ENCODE data around the gene LAMC2.
"Not testable (repeated sequence)": the region's sequence is repeated elsewhere in the genome, so short reads cannot be mapped to it uniquely, and the experiment has no call there.

The LAMC2 gene

DNA sequence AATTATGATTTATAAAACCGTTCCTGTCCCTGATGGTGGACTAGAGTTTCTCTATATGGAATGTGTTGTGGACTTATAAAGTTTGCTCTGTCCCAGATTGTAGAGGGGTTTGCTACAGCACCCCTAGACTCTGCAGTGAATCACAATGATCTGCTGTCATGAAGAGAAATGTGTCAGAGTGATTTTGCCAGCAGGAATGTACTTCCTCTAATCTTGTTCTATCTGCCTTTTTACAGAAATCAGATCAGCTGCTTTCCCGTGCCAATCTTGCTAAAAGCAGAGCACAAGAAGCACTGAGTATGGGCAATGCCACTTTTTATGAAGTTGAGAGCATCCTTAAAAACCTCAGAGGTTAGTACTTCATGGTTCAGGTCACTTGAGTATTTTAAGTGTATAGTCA lies 52.0 kb downstream of the LAMC2 start:
- DNase-seq (ENCODE audit: low read depth in 2 of 2): no peak

DNA sequence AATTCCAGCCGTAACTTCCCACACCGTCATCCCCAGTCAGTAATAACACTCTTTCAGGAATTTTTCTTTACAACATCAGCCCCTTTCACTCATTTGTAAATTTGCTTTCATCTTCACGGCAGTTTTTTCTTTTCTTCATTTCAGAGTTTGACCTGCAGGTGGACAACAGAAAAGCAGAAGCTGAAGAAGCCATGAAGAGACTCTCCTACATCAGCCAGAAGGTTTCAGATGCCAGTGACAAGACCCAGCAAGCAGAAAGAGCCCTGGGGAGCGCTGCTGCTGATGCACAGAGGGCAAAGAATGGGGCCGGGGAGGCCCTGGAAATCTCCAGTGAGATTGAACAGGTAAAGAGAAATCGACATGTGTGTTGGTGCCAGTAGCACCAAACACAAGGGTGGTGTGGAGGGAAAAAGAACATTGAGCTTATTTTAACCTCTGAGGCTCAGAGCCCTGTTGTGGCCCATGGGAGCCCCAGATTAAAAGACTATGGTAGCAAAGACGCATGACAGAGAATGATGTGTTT lies 53.2 kb downstream of the LAMC2 start:
- no peak for DNase-seq (ENCODE audit: low read depth in 2 of 2)

DNA sequence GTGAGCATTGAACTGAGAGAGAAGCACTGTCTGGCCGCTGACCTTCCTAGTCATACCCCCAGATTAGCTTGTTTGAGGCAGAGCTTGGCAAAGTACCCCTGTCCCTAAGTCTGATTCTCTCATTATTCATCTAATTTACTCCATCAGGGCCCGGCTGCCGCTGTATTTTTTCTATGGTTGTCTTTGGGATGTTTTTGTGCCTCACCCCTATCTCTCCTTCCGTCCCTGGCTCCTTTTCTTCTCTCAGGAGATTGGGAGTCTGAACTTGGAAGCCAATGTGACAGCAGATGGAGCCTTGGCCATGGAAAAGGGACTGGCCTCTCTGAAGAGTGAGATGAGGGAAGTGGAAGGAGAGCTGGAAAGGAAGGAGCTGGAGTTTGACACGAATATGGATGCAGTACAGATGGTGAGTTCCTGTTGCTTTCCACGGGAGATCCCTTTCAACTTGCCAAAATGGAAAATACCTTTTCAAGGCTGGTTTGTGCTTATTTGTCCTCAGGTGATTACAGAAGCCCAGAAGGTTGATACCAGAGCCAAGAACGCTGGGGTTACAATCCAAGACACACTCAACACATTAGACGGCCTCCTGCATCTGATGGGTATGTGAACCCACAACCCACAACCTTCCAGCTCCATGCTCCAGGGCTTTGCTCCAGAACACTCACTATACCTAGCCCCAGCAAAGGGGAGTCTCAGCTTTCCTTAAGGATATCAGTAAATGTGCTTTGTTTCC lies 53.9 kb downstream of the LAMC2 start:
- DNase-seq (ENCODE audit: low read depth in 2 of 2): no peak

DNA sequence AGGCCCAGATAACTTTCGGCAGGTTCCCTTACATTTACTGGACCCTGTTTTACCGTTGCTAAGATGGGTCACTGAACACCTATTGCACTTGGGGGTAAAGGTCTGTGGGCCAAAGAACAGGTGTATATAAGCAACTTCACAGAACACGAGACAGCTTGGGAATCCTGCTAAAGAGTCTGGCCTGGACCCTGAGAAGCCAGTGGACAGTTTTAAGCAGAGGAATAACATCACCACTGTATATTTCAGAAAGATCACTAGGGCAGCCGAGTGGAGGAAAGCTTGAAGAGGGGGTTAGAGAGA lies 54.4 kb downstream of the LAMC2 start:
- no peak for DNase-seq (ENCODE audit: low read depth in 2 of 2)

DNA sequence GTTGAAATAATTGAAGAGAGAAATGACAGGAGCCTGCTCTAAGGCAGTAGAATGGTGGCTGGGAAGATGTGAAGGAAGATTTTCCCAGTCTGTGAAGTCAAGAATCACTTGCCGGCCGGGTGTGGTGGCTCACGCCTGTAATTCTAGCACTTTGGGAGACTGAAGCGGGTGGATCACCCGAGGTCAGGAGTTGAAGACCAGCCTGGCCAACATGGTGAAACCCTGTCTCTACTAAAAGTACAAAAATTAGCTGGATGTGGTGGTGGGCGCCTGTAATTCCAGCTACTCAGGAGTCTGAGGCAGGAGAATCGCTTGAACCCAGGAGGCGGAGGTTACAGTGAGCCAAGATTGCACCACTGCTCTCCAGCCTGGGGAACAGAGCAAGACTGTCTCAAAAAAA lies 54.8 kb downstream of the LAMC2 start:
- DNase-seq (ENCODE audit: low read depth in 2 of 2): not testable (repeated sequence)

DNA sequence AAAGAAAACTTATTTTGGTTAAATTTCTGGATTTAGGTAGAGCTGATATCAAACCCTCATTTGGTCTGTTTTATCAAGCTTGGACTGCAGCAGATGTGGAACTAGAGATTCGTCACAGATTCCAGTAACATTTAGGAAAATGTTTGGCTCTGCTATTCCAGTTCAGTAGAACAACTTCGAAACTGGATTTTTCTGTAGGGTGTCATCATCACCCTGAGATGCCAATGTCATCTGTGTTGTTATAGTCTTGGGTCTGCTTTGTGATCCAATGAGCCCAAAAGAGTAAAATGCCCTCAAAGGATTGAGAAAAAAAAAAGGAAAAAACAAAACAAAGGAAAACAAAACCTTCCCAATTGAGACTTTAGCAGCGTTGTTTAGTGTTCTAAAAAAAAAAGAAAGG lies 55.4 kb downstream of the LAMC2 start:
- DNase-seq (ENCODE audit: low read depth in 2 of 2): no peak

DNA sequence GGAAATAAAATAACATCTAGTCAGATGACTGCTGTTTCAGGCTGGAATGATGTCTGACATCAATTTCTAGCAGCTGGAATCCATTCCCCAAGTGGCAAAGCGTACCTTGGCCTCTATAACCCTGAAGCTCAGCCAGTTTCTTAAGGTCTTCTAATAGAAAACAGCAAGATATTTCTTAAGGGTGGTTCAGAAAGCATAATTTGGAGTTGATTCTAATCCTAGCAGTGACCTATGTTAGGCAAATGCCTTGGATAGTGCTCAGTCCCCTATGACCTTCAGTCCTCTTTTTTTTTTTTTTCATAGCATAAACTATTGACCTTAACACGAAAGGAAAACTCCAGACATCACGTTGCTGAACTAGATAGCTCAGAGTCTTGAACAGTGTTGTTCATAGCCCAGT lies 56.5 kb downstream of the LAMC2 start:
- no peak for DNase-seq (ENCODE audit: low read depth in 2 of 2)

DNA sequence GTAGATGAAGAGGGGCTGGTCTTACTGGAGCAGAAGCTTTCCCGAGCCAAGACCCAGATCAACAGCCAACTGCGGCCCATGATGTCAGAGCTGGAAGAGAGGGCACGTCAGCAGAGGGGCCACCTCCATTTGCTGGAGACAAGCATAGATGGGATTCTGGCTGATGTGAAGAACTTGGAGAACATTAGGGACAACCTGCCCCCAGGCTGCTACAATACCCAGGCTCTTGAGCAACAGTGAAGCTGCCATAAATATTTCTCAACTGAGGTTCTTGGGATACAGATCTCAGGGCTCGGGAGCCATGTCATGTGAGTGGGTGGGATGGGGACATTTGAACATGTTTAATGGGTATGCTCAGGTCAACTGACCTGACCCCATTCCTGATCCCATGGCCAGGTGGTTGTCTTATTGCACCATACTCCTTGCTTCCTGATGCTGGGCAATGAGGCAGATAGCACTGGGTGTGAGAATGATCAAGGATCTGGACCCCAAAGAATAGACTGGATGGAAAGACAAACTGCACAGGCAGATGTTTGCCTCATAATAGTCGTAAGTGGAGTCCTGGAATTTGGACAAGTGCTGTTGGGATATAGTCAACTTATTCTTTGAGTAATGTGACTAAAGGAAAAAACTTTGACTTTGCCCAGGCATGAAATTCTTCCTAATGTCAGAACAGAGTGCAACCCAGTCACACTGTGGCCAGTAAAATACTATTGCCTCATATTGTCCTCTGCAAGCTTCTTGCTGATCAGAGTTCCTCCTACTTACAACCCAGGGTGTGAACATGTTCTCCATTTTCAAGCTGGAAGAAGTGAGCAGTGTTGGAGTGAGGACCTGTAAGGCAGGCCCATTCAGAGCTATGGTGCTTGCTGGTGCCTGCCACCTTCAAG lies 57.3 kb downstream of the LAMC2 start:
- no peak for DNase-seq (ENCODE audit: low read depth in 2 of 2)

DNA sequence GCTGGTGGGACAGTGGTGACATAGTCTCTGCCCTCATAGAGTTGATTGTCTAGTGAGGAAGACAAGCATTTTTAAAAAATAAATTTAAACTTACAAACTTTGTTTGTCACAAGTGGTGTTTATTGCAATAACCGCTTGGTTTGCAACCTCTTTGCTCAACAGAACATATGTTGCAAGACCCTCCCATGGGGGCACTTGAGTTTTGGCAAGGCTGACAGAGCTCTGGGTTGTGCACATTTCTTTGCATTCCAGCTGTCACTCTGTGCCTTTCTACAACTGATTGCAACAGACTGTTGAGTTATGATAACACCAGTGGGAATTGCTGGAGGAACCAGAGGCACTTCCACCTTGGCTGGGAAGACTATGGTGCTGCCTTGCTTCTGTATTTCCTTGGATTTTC lies 58.4 kb downstream of the LAMC2 start:
- no peak for DNase-seq (ENCODE audit: low read depth in 2 of 2)

DNA sequence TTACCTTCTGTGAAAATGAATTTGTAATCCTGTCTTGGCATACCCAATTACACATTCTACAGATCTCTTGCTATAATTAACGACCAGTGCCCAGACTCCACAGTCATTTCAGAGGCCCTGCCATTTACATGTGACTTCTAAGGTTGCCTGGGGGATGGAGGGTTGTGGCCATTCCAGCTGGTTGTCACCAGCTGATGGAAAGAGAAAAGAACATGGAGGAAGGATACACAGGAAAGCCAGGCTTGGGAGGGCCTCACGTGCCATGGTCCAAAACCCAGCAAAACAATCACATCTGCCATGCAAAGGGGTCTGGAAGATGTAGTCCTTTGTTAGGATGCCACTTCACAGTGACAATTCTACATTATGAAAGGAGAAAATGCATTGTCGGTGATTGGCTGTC lies 59.3 kb downstream of the LAMC2 start:
- DNase-seq (ENCODE audit: low read depth in 2 of 2): no peak

DNA sequence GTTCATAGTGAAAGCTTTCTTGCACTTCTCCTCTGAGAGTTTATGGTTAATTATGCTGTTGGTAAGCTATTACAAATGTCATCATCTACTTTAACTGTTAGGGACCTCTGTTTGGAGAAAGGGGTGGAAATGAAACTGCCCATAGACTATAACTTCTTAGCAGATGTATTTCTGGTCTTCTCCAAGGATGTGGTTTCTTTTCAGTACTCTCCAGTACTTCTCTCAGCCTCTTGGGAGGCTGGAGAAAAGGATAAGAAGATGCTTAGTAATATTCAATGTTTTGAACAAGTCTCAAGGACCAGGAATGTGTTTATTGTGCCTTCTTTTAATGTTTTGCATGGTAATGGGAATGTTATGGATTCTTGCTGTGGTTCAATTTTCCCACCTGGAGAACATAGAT lies 60.4 kb downstream of the LAMC2 start:
- no peak for DNase-seq (ENCODE audit: low read depth in 2 of 2)

DNA sequence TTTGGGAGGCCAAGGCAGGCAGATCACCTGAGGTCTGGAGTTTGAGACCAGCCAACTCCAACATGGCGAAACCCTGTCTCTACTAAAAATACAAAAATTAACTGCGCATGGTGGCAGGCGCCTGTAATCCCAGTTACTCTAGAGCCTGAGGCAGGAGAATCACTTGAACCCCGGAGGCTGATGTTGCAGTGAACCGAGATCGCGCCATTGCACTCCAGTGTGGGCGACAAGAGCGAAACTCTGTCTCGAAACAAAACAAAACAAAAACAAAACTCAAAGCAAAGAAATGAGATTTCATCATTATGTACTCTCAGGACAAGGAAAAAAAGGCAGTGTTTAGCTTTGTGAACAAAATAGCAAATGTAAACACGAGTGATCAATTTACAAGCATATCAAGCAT lies 61.0 kb downstream of the LAMC2 start:
- no peak for DNase-seq (ENCODE audit: low read depth in 2 of 2)

DNA sequence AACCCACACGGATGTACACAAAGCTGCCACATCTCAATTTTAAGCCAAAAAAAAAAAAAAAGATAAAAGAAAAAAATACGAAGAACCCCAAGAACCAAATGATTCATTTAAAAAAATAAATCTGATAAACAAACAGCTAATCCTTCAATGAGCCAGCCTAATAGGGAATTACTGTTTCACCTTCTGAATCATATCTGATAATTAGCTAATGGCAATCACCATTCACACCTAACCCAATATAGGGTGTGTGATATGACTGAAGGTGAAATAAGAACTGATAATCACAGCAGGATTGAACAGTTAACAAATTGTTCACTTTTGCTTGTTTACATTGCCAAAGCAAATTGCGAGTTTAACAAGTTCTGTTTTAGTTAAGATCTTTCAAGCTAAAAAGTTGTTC lies 61.4 kb downstream of the LAMC2 start:
- DNase-seq (ENCODE audit: low read depth in 2 of 2): no peak

DNA sequence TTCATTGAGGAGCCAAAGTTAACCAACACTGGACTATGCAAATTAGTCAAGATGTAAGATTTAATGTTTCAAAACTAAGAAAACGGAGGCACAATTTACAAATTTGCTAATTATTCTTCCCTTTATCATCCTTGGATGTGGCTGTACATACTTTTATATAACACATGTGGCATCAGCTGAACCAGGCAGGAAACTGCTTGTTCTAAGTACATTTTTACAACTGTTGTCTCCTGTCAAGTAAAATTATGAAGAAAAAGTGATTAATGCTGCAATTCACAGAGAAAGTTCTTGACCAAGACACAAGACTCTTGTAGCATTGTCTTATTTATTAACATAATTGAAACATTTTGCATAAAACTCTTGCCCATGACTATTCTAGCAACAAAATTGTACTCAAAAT lies 61.9 kb downstream of the LAMC2 start:
- DNase-seq (ENCODE audit: low read depth in 2 of 2): no peak

DNA sequence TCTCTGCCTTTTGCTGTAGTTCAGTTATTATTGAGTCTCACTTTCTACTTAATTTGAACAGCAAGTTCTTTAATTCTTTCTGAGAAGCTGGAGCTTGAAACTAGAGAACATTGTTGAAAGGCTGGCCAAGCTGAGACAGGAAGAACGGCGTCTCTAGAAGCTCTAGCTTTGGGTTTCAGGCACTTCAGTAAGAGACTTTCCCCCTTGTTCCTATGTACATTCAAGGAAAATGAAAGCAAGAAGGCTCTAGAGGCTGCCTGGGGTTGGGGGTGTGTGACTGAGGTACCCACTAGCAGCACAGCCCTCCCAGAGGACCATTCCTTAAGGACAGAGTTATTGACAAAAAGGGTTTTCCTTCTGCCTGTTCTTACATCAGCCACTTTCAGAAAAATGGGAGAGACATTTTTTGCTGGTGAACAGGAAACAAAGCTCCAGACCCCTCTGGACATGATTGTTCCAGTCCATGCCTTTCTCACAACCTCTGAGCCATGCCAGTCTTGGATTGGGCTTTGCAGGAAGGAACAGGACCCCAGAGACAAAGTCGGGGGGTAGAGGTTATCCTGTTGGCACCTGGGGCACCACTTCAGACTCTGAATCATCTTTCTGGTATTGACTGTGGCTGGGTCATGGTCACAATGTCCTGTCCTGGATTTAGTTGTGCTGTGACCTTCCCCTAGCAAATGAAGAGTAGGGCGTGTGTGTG lies 63.1 kb downstream of the LAMC2 start:
- DNase-seq (ENCODE audit: low read depth in 2 of 2): no peak

DNA sequence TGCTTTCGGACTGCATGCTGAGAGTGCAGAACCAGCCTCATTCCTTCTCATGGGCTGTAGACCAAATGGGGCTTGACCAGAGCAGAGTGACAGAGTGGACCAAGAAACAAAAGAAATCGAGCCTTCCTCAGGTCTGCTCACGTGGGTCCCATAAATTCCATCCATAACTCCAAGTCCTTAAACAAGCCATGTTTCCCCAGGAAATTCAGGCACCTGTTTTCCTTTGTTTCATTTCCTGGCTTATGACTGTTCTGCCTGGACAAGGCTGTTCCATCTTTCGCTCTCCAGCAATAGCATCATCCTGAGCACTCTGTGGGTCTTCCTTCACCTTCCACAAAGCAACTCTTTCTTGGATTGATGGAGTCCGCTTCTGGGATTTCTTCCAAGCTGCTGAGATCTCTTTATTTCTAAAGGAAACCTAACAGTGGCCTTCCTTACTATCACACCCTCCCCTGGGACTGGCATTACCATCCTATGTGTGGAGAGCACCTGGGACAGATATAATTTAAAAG lies 63.9 kb downstream of the LAMC2 start:
- no peak for DNase-seq (ENCODE audit: low read depth in 2 of 2)

DNA sequence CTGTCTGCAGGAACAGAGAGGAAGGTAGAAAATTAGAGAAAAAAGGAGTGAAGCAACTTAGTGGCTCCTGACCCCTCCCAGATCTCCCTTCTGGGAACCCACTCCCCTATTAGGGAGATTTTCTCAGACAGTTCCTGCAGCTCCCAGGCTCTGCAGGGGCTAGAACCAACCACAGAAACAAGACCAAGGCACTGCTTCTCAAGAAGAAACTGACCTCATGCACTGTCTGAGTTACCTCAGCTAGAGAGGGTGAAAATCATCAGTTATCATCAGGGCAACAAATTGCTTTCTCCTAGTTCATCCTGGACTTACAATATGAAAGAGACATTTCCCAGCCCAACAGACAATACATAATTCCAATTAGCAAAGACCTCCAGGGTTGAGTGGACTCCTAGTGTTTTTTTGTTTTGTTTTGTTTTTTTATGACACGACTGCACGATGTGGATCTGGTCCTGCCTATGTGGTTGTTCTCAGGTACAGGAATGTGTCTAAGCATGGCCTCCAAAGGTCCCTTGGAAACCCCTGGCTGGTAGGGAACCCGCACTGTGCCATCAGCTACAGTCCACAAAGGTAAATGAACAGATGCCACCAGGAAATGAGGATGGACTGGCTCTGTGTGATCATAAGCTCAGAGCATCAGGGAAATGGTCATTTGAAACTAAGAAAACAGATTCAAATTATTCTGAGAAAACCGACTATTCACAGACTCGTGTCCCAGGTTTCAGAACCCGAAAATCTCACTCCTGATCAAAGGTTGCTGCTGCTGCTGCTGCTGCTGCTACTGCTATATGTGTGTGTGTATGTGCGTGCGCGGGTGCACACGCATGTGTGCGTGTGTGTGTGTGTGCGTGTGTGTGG lies 65.3 kb downstream of the LAMC2 start:
- DNase-seq (ENCODE audit: low read depth in 2 of 2): no peak

DNA sequence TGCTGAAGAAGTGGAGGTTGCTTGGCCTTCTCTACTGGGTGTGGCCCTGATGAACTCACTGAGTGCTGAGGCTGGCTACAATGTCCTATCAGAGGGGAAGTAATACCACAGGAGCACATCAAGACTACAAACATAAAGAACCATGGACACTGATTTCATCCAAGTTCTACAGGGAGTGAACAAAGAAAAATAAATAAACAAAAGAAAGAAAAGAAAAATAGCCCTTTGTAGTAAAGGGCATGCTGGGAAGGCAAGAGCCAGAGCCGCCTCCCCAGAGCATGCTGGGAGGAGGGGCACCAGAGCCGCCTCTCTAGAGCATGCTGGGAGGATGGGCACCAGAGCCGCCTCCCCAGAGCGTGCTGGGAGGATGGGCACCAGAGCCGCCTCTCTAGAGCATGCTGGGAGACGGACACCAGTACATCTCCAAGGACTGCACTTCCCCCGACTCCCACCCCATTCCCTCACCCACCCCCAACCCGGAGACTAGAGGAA lies 65.9 kb downstream of the LAMC2 start:
- no peak for DNase-seq (ENCODE audit: low read depth in 2 of 2)

DNA sequence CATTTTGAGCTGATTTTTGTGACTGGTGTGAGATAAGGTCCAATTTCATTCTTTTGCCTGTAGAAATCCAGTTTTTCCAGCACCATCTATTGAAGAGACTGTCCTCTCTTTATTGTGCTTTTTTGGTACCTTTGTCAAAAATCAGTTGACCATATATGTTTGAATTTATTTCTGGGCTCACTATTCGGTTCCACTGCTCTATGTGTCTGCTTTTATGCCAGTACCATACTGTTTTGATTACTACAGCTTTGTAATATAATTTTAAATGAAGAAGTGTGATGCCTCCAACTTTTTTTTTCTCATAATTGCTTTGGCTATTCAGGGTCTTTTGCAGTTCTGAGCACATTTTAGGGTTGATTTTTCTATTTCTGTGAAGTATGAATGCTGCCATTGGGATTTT lies 69.0 kb downstream of the LAMC2 start:
- no peak for DNase-seq (ENCODE audit: low read depth in 2 of 2)

DNA sequence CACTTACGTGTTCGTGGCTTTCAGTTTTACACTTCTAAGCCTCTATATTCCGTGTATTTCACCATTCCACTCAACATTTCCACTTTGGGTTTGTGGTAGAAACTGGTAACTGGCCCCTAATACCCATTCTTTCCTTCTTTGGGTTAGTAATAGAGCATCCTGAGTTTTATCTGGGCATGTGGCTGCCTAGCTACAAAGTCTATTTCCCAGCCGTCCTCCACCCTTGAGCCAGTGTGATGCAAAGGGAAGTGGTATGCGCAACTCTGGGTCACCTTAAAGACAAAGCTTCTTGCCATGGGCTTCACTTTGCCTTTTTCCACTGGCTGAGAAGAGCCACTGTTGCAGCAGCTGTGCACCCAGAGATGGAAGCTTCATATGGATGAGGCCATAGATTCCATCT lies 73.9 kb downstream of the LAMC2 start:
- DNase-seq (ENCODE audit: low read depth in 2 of 2): no peak

DNA sequence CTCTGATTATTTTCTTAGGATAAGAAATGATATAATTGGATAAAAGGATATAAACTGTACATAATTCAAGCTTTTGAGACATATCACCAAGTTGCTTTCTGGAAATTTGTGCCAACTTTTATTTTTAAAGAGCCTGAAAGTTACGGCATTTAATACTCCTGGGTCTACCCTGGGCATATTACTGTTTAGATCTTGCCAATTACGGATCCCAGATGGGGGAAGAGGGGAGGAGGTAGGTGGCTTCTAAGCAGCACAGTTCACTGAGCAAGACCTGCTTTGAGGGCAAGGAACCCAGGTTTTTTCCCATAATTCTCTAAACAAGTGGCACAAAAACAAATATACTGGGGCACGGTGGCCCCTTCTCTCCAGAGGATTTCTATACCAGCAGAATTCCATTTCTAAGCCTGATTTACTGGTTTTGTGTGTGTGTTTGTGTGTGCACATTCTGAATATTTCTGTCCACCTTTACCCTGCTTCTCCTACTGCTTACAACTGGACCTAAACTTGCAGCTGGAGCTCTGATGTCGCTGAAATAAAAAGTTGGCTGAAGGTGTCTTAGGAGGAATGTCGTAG lies 76.7 kb downstream of the LAMC2 start:
- no peak for DNase-seq (ENCODE audit: low read depth in 2 of 2)
